IMR-90 (cell line): ENCODE data around the gene FAM229A. TPM values are rescaled to one million over a fixed set of nuclear protein-coding genes. Genes with fewer than 3 reads are reported as not detected.

Experiments used
- ATAC-seq: fragments of 200-7000 bp; cut with Tn5 transposase; 2 replicates; pipeline ENCODE4 v1.9.1; 2020; ENCODE audit warnings: low read depth, mild to moderate bottlenecking, moderate library complexity
- BruUV-seq: library from RNA; stranded (reverse); fragments of 400-500 nt; replicated peaks from 2 replicates; lab custom pipeline; 2021; lab: Mats Ljungman, UMichigan
- CTCF ChIA-PET: fragments of 300-600 bp; formaldehyde crosslinking; extraction: SDS; loops from one replicate; lab custom pipeline; 2021; ENCODE audit warnings: antibody characterized with exemption; lab: Yijun Ruan, JAX
- POLR2A ChIA-PET: fragments of 300-600 bp; sonication (Branson Sonifier 250); formaldehyde crosslinking; loops from one replicate; lab custom pipeline; 2022; ENCODE audit warnings: antibody characterized with exemption; ENCODE audit not compliant: unreplicated experiment; lab: Charles Lee
- DNase-seq: peaks from one replicate; pipeline ENCODE4 v3.0.0; 2013
- H2AFZ ChIP-seq: replicated peaks from 2 replicates; pipeline ENCODE3; 2013; ENCODE audit warnings: low read length, mild to moderate bottlenecking; ENCODE audit not compliant: poor library complexity
- H2AK5ac ChIP-seq: 2 replicates; pipeline ENCODE4 v1.6.1; 2013; ENCODE audit warnings: low read depth, low read length, inconsistent platforms
- H2AK9ac ChIP-seq: replicated peaks from 2 replicates; pipeline ENCODE3; 2013; ENCODE audit warnings: mild to moderate bottlenecking, low read depth, low read length, moderate library complexity; ENCODE audit not compliant: poor library complexity
- H2BK120ac ChIP-seq: 2 replicates; pipeline ENCODE4 v1.6.1; 2013; ENCODE audit warnings: low read depth, low read length, inconsistent platforms
- H2BK15ac ChIP-seq: 3 replicates; pipeline ENCODE4 v1.6.1; 2013; ENCODE audit warnings: low read depth, low read length, inconsistent platforms
- H2BK20ac ChIP-seq: 2 replicates; pipeline ENCODE4 v1.6.1; 2013; ENCODE audit warnings: low read depth, mild to moderate bottlenecking, inconsistent platforms, low read length, moderate library complexity
- H2BK5ac ChIP-seq: 2 replicates; pipeline ENCODE4 v1.6.1; 2013; ENCODE audit warnings: mild to moderate bottlenecking, low read depth, low read length, inconsistent platforms; ENCODE audit not compliant: poor library complexity, severe bottlenecking
- H3K14ac ChIP-seq: replicated peaks from 2 replicates; pipeline ENCODE4 v1.6.1; 2013; ENCODE audit warnings: low read depth, low read length, inconsistent platforms
- H3K18ac ChIP-seq: 2 replicates; pipeline ENCODE4 v1.6.1; 2013; ENCODE audit warnings: low read depth, low read length, control low read depth
- H3K23ac ChIP-seq: 2 replicates; pipeline ENCODE4 v1.6.1; 2013; ENCODE audit warnings: low read depth, low read length, inconsistent platforms
- H3K27ac ChIP-seq: 2 replicates; pipeline ENCODE4 v1.5.1; 2013; ENCODE audit warnings: mild to moderate bottlenecking, control low read depth, low read length; ENCODE audit not compliant: insufficient read depth
- H3K27me3 ChIP-seq: 2 replicates; pipeline ENCODE4 v1.6.1; 2013; ENCODE audit warnings: low read length; ENCODE audit not compliant: control insufficient read depth, insufficient read depth
- H3K36me3 ChIP-seq: 2 replicates; pipeline ENCODE4 v1.6.1; 2013; ENCODE audit warnings: low read length, mixed read lengths; ENCODE audit not compliant: control insufficient read depth, insufficient read depth
- H3K4ac ChIP-seq: 2 replicates; pipeline ENCODE4 v1.6.1; 2013; ENCODE audit warnings: low read depth, low read length, inconsistent platforms
- H3K4me1 ChIP-seq: 2 replicates; pipeline ENCODE4 v1.6.1; 2013; ENCODE audit warnings: low read length, mixed read lengths; ENCODE audit not compliant: control insufficient read depth, insufficient read depth
- H3K4me2 ChIP-seq: 2 replicates; pipeline ENCODE4 v1.6.1; 2013; ENCODE audit warnings: low read depth, mild to moderate bottlenecking, control low read depth, low read length, moderate library complexity
- H3K4me3 ChIP-seq: 2 replicates; pipeline ENCODE4 v1.5.1; 2013; ENCODE audit warnings: low read depth, mild to moderate bottlenecking, control low read depth, low read length, moderate library complexity; ENCODE audit not compliant: insufficient read depth
- H3K56ac ChIP-seq: 2 replicates; pipeline ENCODE4 v1.6.1; 2013; ENCODE audit warnings: low read length, inconsistent platforms; ENCODE audit not compliant: insufficient read depth; ENCODE audit errors: extremely low read depth
- H3K79me1 ChIP-seq, 2 experiments: 2 replicates each; pipeline ENCODE4 v1.6.1; 2013; ENCODE audit warnings: low read length in 2 of 2, inconsistent platforms in 1 of 2, low read depth in 1 of 2
- H3K9ac ChIP-seq: 2 replicates; pipeline ENCODE4 v1.6.1; 2013; ENCODE audit warnings: low read depth, low read length, control low read depth
- H3K9me1 ChIP-seq: 2 replicates; pipeline ENCODE4 v1.6.1; 2013; ENCODE audit warnings: low read length, inconsistent platforms; ENCODE audit not compliant: insufficient read depth
- H3K9me3 ChIP-seq: 2 replicates; pipeline ENCODE4 v1.6.1; 2013; ENCODE audit warnings: low read length; ENCODE audit not compliant: control insufficient read depth, insufficient read depth
- H4K20me1 ChIP-seq: 2 replicates; pipeline ENCODE4 v1.6.1; 2013; ENCODE audit warnings: low read length, inconsistent platforms; ENCODE audit not compliant: insufficient read depth
- H4K5ac ChIP-seq: 2 replicates; pipeline ENCODE4 v1.6.1; 2013; ENCODE audit warnings: mild to moderate bottlenecking, low read depth, low read length, control low read depth
- H4K8ac ChIP-seq, 2 experiments: 2 replicates each; pipeline ENCODE4 v1.6.1; 2013; ENCODE audit warnings: low read depth in 2 of 2, low read length in 2 of 2, control low read depth in 1 of 2, inconsistent platforms in 1 of 2
- H4K91ac ChIP-seq: 2 replicates; pipeline ENCODE4 v1.6.1; 2013; ENCODE audit warnings: low read depth, low read length, inconsistent platforms; ENCODE audit not compliant: insufficient read depth
- BHLHE40 ChIP-seq: fragments of 150-350 bp; IDR thresholded peaks from 2 replicates; pipeline ENCODE4 v1.6.1; 2016; ENCODE audit warnings: mild to moderate bottlenecking, low read depth, low read length
- CHD1 ChIP-seq: IDR thresholded peaks from 2 replicates; pipeline ENCODE4 v1.6.1; 2012; ENCODE audit warnings: low read depth, low read length, improper control_type of control experiment
- ELK1 ChIP-seq: fragments of 150-350 bp; IDR thresholded peaks from 2 replicates; pipeline ENCODE4 v1.6.1; 2016; ENCODE audit warnings: low read depth, mild to moderate bottlenecking, low read length, moderate library complexity, borderline replicate concordance
- MAFK ChIP-seq: IDR thresholded peaks from 2 replicates; pipeline ENCODE4 v1.6.1; 2012; ENCODE audit warnings: low read depth, low read length, improper control_type of control experiment
- MAZ ChIP-seq: IDR thresholded peaks from 2 replicates; pipeline ENCODE4 v1.6.1; 2012; ENCODE audit warnings: low read depth, mild to moderate bottlenecking, low read length, improper control_type of control experiment, moderate library complexity, borderline replicate concordance
- NFE2L2 ChIP-seq: fragments of 150-350 bp; IDR thresholded peaks from 2 replicates; pipeline ENCODE4 v1.6.1; 2016; ENCODE audit warnings: low read depth, mild to moderate bottlenecking, low read length
- RCOR1 ChIP-seq: IDR thresholded peaks from 2 replicates; pipeline ENCODE4 v1.6.1; 2012; ENCODE audit warnings: mild to moderate bottlenecking, low read length, improper control_type of control experiment; ENCODE audit not compliant: insufficient replicate concordance
- SMC3 ChIP-seq: fragments of 150-350 bp; IDR thresholded peaks from 2 replicates; pipeline ENCODE4 v1.6.1; 2016; ENCODE audit warnings: low read depth, mild to moderate bottlenecking, antibody characterized with exemption, low read length, moderate library complexity
- WGBS, 2 experiments: methylation state at CpG; one replicate each; pipeline versions ENCODE4 v1.1.5 to v1.1.7; 2013; ENCODE audit warnings: missing lambda C conversion rate in 2 of 2; ENCODE audit not compliant: insufficient read length in 1 of 2; ENCODE audit errors: extremely low coverage in 2 of 2; 5-methylcytosine and 5-hydroxymethylcytosine counted together
- dilution Hi-C: fragments of 300-500 bp; cut with HindIII; formaldehyde crosslinking; loops from one replicate; pipeline ENCODE4 v1.14.3; 2018; ENCODE audit warnings: low sequenced_read_pairs; ENCODE audit not compliant: unreplicated experiment
- in situ Hi-C: fragments of 300-500 bp; cut with MboI; formaldehyde crosslinking; loops from 3 replicates; pipeline ENCODE4 v1.14.3; 2019; ENCODE audit warnings: low sequenced_read_pairs, inconsistent platforms, mixed read lengths
- intact Hi-C: fragments of 100-400 bp; cut with micrococcal nuclease; formaldehyde crosslinking; loops from 2 replicates; pipeline ENCODE4 v1.10.0; 2022
- polyA plus RNA-seq, 3 experiments: library from polyadenylated mRNA; depleted of rRNA; stranded (reverse); fragments of >200 nt; gene quantifications; 2 replicates each; pipeline ENCODE4 v1.2.3, GENCODE V29; 2012; ENCODE audit warnings: low replicate concordance in 1 of 3
- total RNA-seq: library from RNA; depleted of rRNA; stranded (reverse); fragments of >200 nt; gene quantifications from 2 replicates; pipeline ENCODE4 v1.2.3, GENCODE V29; 2012

Gene FAM229A
- total and polyA plus RNA-seq, 2 of the 4 experiments (the other 2 are of a cell fraction) = 0.36 to 4.3 TPM

GRCh38 chr1:32361308-32361673, 994 bp downstream of the FAM229A start:
- Histone ChIP-seq H2AFZ (no peak overlapping the region), H2BK15ac (no peak overlapping the region), H3K23ac (no peak overlapping the region), H3K56ac (no peak overlapping the region), H3K4me1 (no peaks in the 10 kb centered on the region), H3K14ac (no peak overlapping the region), H3K36me3 (peaks cover 21% of the 10 kb centered on the region), H3K9ac (no peak overlapping the region), H3K79me1 (peaks cover 0 to 3% of the 10 kb centered on the region in 2 experiments; a peak in 1 of 4 replicates), H3K27ac (no peak overlapping the region), H3K4me3 (no peak overlapping the region), H3K18ac (no peak overlapping the region), H3K4me2 (no peak overlapping the region), H4K5ac (no peak overlapping the region), H3K4ac (no peak overlapping the region), H3K27me3 (no peaks in the 10 kb centered on the region), H2BK120ac (no peak overlapping the region), H4K91ac (no peak overlapping the region), H3K9me1 (0 out of 2 replicates have a peak, but pooled peaks cover 4% of the 10 kb centered on the region), H2BK20ac (no peak overlapping the region), H2BK5ac (no peak overlapping the region), H2AK5ac (no peak overlapping the region), H4K20me1 (no peaks in the 10 kb centered on the region; the same call in 1 of the 2 replicates), H4K8ac (no peak overlapping the region), H3K9me3 (no peaks in the 10 kb centered on the region), H2AK9ac (no peak overlapping the region)
- DNase-seq (no peak), ATAC-seq (no peak; the same call in 1 of the 2 replicates)
- in situ Hi-C loops = no loop called here
- no TSS peak for BruUV-seq
- 74% methylated on average over 21 of the region's 35 CpGs; no CpG with 5 or more reads in 1 of the 2 experiments for WGBS, 2 experiments
- POLR2A ChIA-PET = no interaction called here
- intact Hi-C loops = no loop called here
- dilution Hi-C loops = no loop called here
- TF ChIP-seq CHD1 (no peak), ELK1 (no peak), RCOR1 (no peak), SMC3 (no peak), BHLHE40 (no peak), NFE2L2 (no peak), MAZ (no peak), MAFK (no peak)
- CTCF ChIA-PET = no interaction called here
